ENCODE measurements around the gene THSD7B. TPM values are rescaled to one million over a fixed set of nuclear protein-coding genes. Genes with fewer than 3 reads are reported as not detected.
A peak's percentile ranks its signal among the peaks of the same experiment; 100 is the strongest.

The THSD7B gene
- total and polyA plus RNA-seq, 2 of the 13 experiments (the other 11 are each of a cell fraction or from before 2014, with no cell fraction given) = 0.02 TPM; not detected in 1

- TF ChIP-seq SMARCC2 (IDR thresholded peaks at IDR 0.05) (no peak), GRHL1 (CRISPR knock-in tag; conservative IDR thresholded peaks at IDR 0.05) (no peak), ZNF235 (CRISPR knock-in tag; IDR thresholded peaks at IDR 0.05; ENCODE audit: borderline replicate concordance) (no peak), SMAD9 (CRISPR knock-in tag; IDR thresholded peaks at IDR 0.05) (no peak), MNT (IDR thresholded peaks at IDR 0.05) (peak; percentile 90)
- DNase-seq (ENCODE audit: low spot score) (no peak), ATAC-seq (no peak), FAIRE-seq (no peak)
- no peaks in the 10 kb centered on the region for H3K27me3 ChIP-seq (ENCODE audit: control insufficient read depth in 1 of 2, insufficient read depth in 2 of 2, low read length in 2 of 2)
- intact Hi-C loops (cut with micrococcal nuclease; ENCODE audit: unreplicated experiment) = no loop called here
- no peaks in the 10 kb centered on the region for H3K4me1 ChIP-seq (ENCODE audit: insufficient read depth, low read length)
- CTCF ChIA-PET (ENCODE audit: low intra/inter-chr PET ratio, low total read pairs) = no interaction called here
- no peaks in the 10 kb centered on the region for H3K9me3 ChIP-seq (ENCODE audit: low read length)
- in situ Hi-C loops (cut with HindIII; ENCODE audit: extremely low pct_ligation_motif_present, low pct_unique_long_range_greater_than_20kb) = no loop called here
- H3K4me2 ChIP-seq (ENCODE audit: low read depth, low read length) = no peak overlapping the region
- POLR2A ChIA-PET = no interaction called here
- H3K27ac ChIP-seq (ENCODE audit: extremely low read length, insufficient read depth, low read length) = no peak overlapping the region
- H4K20me1 ChIP-seq (ENCODE audit: insufficient read depth, low read length) = no peaks in the 10 kb centered on the region
- no peak overlapping the region for H3K4me3 ChIP-seq (replicated peaks in 1 of 3; ENCODE audit: insufficient read depth in 1 of 3, low read depth in 2 of 3, low read length in 3 of 3)
- BruUV-seq (replicated peaks) = no TSS peak
- no peak overlapping the region for H3K9ac ChIP-seq (ENCODE audit: insufficient read depth, low read depth, low read length)
- 0% methylated on average over 3 of the region's 3 CpGs for WGBS (ENCODE audit: low lambda C conversion rate)
- no peaks in the 10 kb centered on the region for H3K36me3 ChIP-seq (replicated peaks in 1 of 2; ENCODE audit: control insufficient read depth in 1 of 2, insufficient read depth in 2 of 2, low read length in 2 of 2)
- H3K79me2 ChIP-seq (ENCODE audit: insufficient read depth, low read length) = no peaks in the 10 kb centered on the region
- no peak overlapping the region for H2AFZ ChIP-seq (ENCODE audit: low read length)
Measured at GRCh38 chr2:137718786-137719185, 953.4 kb downstream of the THSD7B start.

- intact Hi-C loops (cut with micrococcal nuclease; ENCODE audit: unreplicated experiment) = no loop called here
- in situ Hi-C loops (cut with HindIII; ENCODE audit: extremely low pct_ligation_motif_present, low pct_unique_long_range_greater_than_20kb) = no loop called here
- no peak overlapping the region for H3K27ac ChIP-seq (ENCODE audit: extremely low read length, insufficient read depth, low read length)
- no peaks in the 10 kb centered on the region for H3K36me3 ChIP-seq (replicated peaks in 1 of 2; ENCODE audit: control insufficient read depth in 1 of 2, insufficient read depth in 2 of 2, low read length in 2 of 2)
- FAIRE-seq (no peak), DNase-seq (ENCODE audit: low spot score) (no peak), ATAC-seq (no peak)
- H3K4me2 ChIP-seq (ENCODE audit: low read depth, low read length) = no peak overlapping the region
- no peaks in the 10 kb centered on the region for H3K27me3 ChIP-seq (ENCODE audit: control insufficient read depth in 1 of 2, insufficient read depth in 2 of 2, low read length in 2 of 2)
- no peaks in the 10 kb centered on the region for H3K4me1 ChIP-seq (ENCODE audit: insufficient read depth, low read length)
- CTCF ChIA-PET (ENCODE audit: low intra/inter-chr PET ratio, low total read pairs) = no interaction called here
- H3K79me2 ChIP-seq (ENCODE audit: insufficient read depth, low read length) = no peaks in the 10 kb centered on the region
- no peak overlapping the region for H3K4me3 ChIP-seq (replicated peaks in 1 of 3; ENCODE audit: insufficient read depth in 1 of 3, low read depth in 2 of 3, low read length in 3 of 3)
- H3K9me3 ChIP-seq (ENCODE audit: low read length) = no peaks in the 10 kb centered on the region
- no peaks in the 10 kb centered on the region for H4K20me1 ChIP-seq (ENCODE audit: insufficient read depth, low read length)
- POLR2A ChIA-PET = no interaction called here
- H2AFZ ChIP-seq (ENCODE audit: low read length) = no peak overlapping the region
- H3K9ac ChIP-seq (ENCODE audit: insufficient read depth, low read depth, low read length) = no peak overlapping the region
- 90% methylated on average over 1 of the region's 1 CpG for WGBS (ENCODE audit: low lambda C conversion rate)
- BruUV-seq (replicated peaks) = no TSS peak
- no peak for TF ChIP-seq NFIB (CRISPR knock-in tag; IDR thresholded peaks at IDR 0.05; ENCODE audit: borderline replicate concordance)
- TF ChIP-seq BRCA1 (CRISPR knock-in tag; IDR thresholded peaks at IDR 0.05) = no peak
- TF ChIP-seq ZNF33A (CRISPR knock-in tag; IDR thresholded peaks at IDR 0.05; ENCODE audit: borderline replicate concordance) = no peak
- no peak for TF ChIP-seq ZNF619 (CRISPR knock-in tag; IDR thresholded peaks at IDR 0.05)
- TF ChIP-seq ZNF629 (CRISPR knock-in tag; conservative IDR thresholded peaks at IDR 0.05) = no peak
- TF ChIP-seq ZKSCAN5 (CRISPR knock-in tag; IDR thresholded peaks at IDR 0.05) = no peak
- TF ChIP-seq ZBED4 (CRISPR knock-in tag; IDR thresholded peaks at IDR 0.05; ENCODE audit: borderline replicate concordance) = no peak
- no peak for TF ChIP-seq ZNF737 (CRISPR knock-in tag; IDR thresholded peaks at IDR 0.05; ENCODE audit: borderline replicate concordance)
- TF ChIP-seq SMARCC2 (IDR thresholded peaks at IDR 0.05) = no peak
Measured at GRCh38 chr2:137721733-137722132, 956.4 kb downstream of the THSD7B start.

Data from HepG2 (cell line).